ENCODE measurements around the gene GSX2. TPM values are rescaled to one million over a fixed set of nuclear protein-coding genes. Genes with fewer than 3 reads are reported as not detected.
A peak's percentile ranks its signal among the peaks of the same experiment; 100 is the strongest.

Gene GSX2
- total RNA-seq, 6 experiments from 2014 or later = not detected

- no peaks in the 10 kb centered on the region for H3K36me3 ChIP-seq
- intact Hi-C loops (cut with DNase I) = no loop called here
- H3K27ac ChIP-seq = no peak overlapping the region
- H3K9me3 ChIP-seq = no peaks in the 10 kb centered on the region
- peak in 1 of 4 donors; percentile 65 for ATAC-seq
- peaks cover 0 to 6% (median 0%) of the 10 kb centered on the region in 4 donors for H3K4me1 ChIP-seq
- no peak overlapping the region for H3K4me3 ChIP-seq
- WGBS (ENCODE audit: insufficient coverage, low coverage, low lambda C conversion rate, missing lambda C conversion rate) = 57% methylated on average over 1 of the region's 1 CpG
- no peak for DNase-seq
- TF ChIP-seq, protein P1, sequence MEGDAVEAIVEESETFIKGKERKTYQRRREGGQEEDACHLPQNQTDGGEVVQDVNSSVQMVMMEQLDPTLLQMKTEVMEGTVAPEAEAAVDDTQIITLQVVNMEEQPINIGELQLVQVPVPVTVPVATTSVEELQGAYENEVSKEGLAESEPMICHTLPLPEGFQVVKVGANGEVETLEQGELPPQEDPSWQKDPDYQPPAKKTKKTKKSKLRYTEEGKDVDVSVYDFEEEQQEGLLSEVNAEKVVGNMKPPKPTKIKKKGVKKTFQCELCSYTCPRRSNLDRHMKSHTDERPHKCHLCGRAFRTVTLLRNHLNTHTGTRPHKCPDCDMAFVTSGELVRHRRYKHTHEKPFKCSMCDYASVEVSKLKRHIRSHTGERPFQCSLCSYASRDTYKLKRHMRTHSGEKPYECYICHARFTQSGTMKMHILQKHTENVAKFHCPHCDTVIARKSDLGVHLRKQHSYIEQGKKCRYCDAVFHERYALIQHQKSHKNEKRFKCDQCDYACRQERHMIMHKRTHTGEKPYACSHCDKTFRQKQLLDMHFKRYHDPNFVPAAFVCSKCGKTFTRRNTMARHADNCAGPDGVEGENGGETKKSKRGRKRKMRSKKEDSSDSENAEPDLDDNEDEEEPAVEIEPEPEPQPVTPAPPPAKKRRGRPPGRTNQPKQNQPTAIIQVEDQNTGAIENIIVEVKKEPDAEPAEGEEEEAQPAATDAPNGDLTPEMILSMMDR (IDR thresholded peaks at IDR 0.05) = no peak
- TF ChIP-seq POLR2A (IDR thresholded peaks at IDR 0.05) = no peak
- no peaks in the 10 kb centered on the region for H3K27me3 ChIP-seq
Measured at GRCh38 chr4:54082168-54082567, 17.8 kb upstream of the GSX2 start.

GRCh38 chr4:54085284-54085683 is 14.7 kb upstream of the GSX2 start:
- no peaks in the 10 kb centered on the region for H3K36me3 ChIP-seq
- no peaks in the 10 kb centered on the region for H3K27me3 ChIP-seq
- no peak overlapping the region for H3K4me3 ChIP-seq
- 14% methylated on average over 3 of the region's 3 CpGs for WGBS (ENCODE audit: insufficient coverage, low coverage, low lambda C conversion rate, missing lambda C conversion rate)
- H3K4me1 ChIP-seq = peaks cover 0 to 6% (median 0%) of the 10 kb centered on the region in 4 donors
- no peaks in the 10 kb centered on the region for H3K9me3 ChIP-seq
- H3K27ac ChIP-seq = peak overlapping the region in 1 of 3 donors; percentile 61
- DNase-seq (peak in 1 of 3 donors; percentile 79), ATAC-seq (peak; percentile 88 to 96 (median 94))
- intact Hi-C loops (cut with DNase I) = no loop called here
- TF ChIP-seq, protein P1 (IDR thresholded peaks at IDR 0.05) = no peak
- no peak for TF ChIP-seq POLR2A (IDR thresholded peaks at IDR 0.05)

DNA sequence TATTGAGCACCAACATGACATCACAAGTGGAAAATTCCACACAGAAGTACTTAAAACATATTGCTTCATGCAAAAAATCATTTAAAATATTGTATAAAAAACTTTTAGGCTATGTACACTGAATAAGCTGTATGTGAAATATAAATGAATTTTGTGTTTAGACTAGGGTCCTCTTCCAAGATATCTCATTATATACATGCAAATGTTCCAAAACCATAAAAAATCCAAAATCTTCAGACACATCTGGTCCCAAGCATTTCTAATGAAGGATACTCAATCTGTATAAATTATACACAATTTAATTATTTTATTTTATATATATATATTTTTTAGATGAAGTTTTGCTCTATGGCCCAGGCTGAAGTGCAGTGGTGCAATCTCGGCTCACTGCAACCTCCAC is 10.1 kb upstream of the GSX2 start:
- TF ChIP-seq POLR2A (IDR thresholded peaks at IDR 0.05) = no peak
- TF ChIP-seq, protein P1 (IDR thresholded peaks at IDR 0.05) = no peak
- H3K27ac ChIP-seq = no peak overlapping the region

DNA sequence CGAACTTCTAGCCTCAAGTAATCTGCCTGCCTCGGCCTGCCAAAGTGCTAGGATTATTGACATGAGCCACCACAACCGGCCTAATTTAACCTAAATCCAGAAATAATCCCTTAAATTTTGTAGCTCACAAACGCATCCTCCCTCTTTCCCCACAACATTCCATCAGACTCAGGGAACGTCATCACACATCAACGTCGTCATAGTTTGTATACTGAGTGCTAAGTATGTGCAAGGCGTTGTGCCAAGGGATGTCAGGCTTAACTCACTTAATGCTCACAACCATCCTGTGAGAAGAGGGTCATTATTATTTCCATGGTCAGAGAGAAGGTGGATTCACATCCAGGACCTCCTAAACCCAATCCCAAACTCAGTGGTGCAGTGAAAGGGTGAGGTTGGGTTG is 9.6 kb upstream of the GSX2 start:
- Histone ChIP-seq H3K9me3 (no peaks in the 10 kb centered on the region), H3K27me3 (no peaks in the 10 kb centered on the region), H3K36me3 (no peaks in the 10 kb centered on the region), H3K4me1 (peaks cover 0 to 12% (median 0%) of the 10 kb centered on the region in 4 donors), H3K27ac (peak overlapping the region; percentile 84 to 95 (median 85)), H3K4me3 (peak overlapping the region in 2 of 3 donors; percentile 57 to 63)
- ATAC-seq = no peak
- TF ChIP-seq, protein P1 (IDR thresholded peaks at IDR 0.05) = no peak
- TF ChIP-seq POLR2A (IDR thresholded peaks at IDR 0.05) = no peak
- 53% methylated on average over 8 of the region's 8 CpGs for WGBS (ENCODE audit: insufficient coverage, low coverage, low lambda C conversion rate, missing lambda C conversion rate)
- intact Hi-C loops (cut with DNase I) = no loop called here
- no peak for DNase-seq

More for the DNA sequence above, 10.1 kb upstream of the GSX2 start:
- H3K4me3 ChIP-seq = no peak overlapping the region
- intact Hi-C loops (cut with DNase I) = no loop called here
- DNase-seq (no peak), ATAC-seq (no peak)
- no peaks in the 10 kb centered on the region for H3K27me3 ChIP-seq
- H3K4me1 ChIP-seq = peaks cover 0 to 15% (median 0%) of the 10 kb centered on the region in 4 donors
- no peaks in the 10 kb centered on the region for H3K36me3 ChIP-seq
- no peaks in the 10 kb centered on the region for H3K9me3 ChIP-seq
- 88% methylated on average over 1 of the region's 1 CpG for WGBS (ENCODE audit: insufficient coverage, low coverage, low lambda C conversion rate, missing lambda C conversion rate)
